GM12892 (cell line): ENCODE data around the gene CCDC127. TPM values are rescaled to one million over a fixed set of nuclear protein-coding genes. Genes with fewer than 3 reads are reported as not detected.
"Not testable (repeated sequence)": the region's sequence is repeated elsewhere in the genome, so short reads cannot be mapped to it uniquely, and the experiment has no call there.

Experiments used
- DNase-seq: peaks from one replicate; pipeline ENCODE4 v3.0.0; 2011; ENCODE audit not compliant: insufficient read length
- FAIRE-seq: peaks from 2 replicates; lab custom pipeline; 2011; peaks lifted over from hg19 to GRCh38; lab: Jason Lieb, UNC
- POLR2A ChIP-seq: IDR thresholded peaks from 2 replicates; pipeline ENCODE4 v1.6.1; 2011; ENCODE audit warnings: low read depth, low read length, control low read depth
- POLR2AphosphoS5 ChIP-seq: IDR thresholded peaks from 2 replicates; pipeline ENCODE4 v1.6.1; 2011; ENCODE audit warnings: low read depth, low read length, control low read depth
- TAF1 ChIP-seq: IDR thresholded peaks from 2 replicates; pipeline ENCODE4 v1.6.1; 2011; ENCODE audit warnings: low read depth, mild to moderate bottlenecking, control low read depth, low read length, borderline replicate concordance
- polyA plus RNA-seq: library from polyadenylated mRNA; unstranded; fragments of >200 nt; gene quantifications from one replicate; pipeline ENCODE4 v1.2.1, GENCODE V29; 2012; ENCODE audit warnings: missing spikeins, inconsistent platforms; ENCODE audit not compliant: missing spikeins

Gene CCDC127
- 2.9 TPM for polyA plus RNA-seq

DNA sequence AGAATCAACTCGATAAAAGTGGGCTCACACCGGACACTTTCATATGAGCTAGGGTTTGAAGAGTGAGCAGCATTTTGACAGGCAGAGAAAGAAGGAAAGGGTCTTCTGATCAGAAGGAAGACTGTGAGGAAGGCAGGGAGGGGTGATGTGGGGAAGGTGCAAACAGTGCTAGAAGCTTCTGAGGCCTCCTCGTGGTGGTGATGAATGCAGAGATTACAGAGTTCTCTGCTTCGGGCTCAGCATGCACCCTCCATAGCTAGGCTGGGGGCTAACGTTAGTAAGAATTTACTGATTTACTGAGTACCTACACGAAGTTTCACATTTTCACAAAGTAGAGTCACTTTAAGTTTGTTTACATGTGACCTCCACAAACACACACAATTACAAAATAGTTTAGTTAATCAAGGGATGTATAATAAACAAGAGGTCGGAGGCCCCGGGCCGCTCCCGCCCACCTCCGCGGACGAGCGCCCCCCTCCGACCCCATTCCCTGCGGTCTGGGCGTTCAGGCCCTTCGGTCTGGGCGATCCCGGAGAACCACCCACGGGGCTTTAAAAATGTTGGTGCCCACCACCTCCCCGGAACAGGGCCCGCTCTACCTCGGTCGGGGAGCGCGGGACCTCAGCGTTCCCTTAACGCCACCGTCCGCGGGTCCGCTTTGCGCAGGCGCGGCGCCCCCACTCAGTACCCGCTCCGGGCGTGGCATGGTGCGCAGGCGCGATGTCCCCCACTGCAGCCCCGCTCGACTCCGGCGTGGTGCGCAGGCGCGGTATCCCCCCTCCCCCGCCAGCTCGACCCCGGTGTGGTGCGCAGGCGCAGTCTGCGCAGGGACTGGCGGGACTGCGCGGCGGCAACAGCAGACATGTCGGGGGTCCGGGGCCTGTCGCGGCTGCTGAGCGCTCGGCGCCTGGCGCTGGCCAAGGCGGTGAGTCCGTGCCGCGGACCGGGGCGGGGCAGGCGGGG is at the start of gene CCDC127, which contains the start of gene SDHA:
Gene CCDC127, minus strand, starts transcription at position 660 of the 963 bp plus-strand sequence. CDS start 1,304 bp downstream, outside the sequence.
Gene SDHA, plus strand, starts transcription at position 827 of the 963 bp plus-strand sequence. Its CDS starts 36 bp downstream, at position 863.
- TF ChIP-seq TAF1 (peak; percentile 10; the same call in 1 of the 2 replicates), POLR2AphosphoS5 (0 out of 2 replicates have a peak, but pooled peaks have one; percentile 54), POLR2A (peak; percentile 71; the same call in 1 of the 2 replicates)
- DNase-seq (peak; percentile 100), FAIRE-seq (peak; percentile 96)

- FAIRE-seq (no peak), DNase-seq (no peak)
- no peak for TF ChIP-seq POLR2A
- no peak for TF ChIP-seq POLR2AphosphoS5
- no peak for TF ChIP-seq TAF1
Observed at GRCh38 chr5:267716-268115, 49.8 kb upstream of the CCDC127 start.

- DNase-seq, FAIRE-seq: not testable (repeated sequence)
Observed at GRCh38 chr5:266311-267026, 48.5 kb upstream of the CCDC127 start.

DNA sequence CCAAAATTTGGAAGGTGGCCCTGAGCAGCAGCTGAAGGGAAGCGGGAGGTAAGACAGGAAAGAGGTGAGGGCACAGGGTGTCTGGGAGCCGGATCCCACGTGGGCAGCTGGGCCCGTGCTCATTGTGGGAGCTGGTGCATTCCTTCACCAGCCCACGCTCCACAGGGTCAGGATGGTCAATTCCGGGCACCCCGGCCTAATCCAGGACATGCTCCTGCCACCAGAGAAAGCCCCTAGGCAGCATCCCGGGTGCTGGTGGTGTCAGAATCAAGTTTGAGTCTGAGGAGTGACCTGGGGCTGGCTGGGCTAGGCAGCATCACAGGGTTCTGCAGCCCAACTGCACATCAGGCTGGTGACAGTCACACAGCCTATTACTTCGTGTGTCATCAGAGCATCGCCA is 46.4 kb upstream of the CCDC127 start:
- TF ChIP-seq POLR2AphosphoS5 (no peak), TAF1 (no peak), POLR2A (no peak)
- DNase-seq (no peak), FAIRE-seq (no peak)

DNA sequence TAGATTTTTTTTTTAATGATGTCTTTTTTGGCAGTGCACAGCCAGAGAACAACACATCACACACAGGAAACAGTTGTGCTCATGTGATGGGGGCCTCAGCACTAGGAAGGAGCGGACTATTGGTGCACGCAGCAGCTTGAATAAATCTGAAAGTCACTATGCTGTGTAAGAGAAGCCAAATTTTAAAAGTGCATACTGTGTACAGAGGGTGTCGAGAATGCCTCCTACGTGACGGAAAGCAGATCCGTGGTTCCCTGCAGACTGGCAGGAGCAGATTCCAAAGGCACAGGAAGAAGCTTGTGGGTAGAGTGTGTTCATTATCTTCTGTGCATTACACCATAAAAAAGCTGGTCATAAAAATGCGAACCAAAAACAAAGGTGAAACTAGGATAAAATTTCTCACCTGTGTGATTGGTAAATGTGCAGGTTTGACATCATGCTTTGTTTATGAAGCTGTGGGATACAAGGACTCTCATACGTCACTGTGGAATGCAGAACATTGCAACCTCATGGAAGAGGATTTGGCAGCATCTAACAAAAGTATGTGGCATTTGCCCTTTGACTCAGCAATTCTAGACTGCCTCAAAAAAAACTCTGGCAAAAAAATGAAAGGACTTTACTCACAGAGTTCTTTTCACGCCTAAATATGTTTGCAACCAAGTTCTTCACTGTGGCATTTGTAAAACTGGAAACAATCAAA is 45.5 kb upstream of the CCDC127 start:
- DNase-seq, FAIRE-seq: not testable (repeated sequence)

DNA sequence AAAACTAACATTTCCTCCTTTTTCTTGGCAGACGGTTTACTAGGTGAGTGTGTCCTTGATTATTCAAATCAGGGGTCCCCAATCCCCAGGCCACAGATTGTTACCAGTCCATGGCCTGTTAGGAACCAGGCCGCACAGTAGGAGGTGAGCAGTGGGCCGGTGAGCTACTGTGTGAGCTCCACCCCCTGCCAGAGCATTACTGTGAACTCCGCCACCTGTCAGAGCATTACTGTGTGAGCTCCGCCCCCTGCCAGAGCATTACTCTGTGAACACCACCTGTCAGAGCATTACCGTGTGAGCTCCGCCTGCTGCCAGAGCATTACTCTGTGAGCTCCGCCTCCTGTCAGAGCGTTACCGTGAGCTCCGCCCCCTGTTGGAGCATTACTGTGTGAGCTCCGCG is 39.2 kb upstream of the CCDC127 start:
- DNase-seq (no peak), FAIRE-seq (no peak)
- no peak for TF ChIP-seq POLR2A
- no peak for TF ChIP-seq POLR2AphosphoS5
- TF ChIP-seq TAF1, result no peak

DNA sequence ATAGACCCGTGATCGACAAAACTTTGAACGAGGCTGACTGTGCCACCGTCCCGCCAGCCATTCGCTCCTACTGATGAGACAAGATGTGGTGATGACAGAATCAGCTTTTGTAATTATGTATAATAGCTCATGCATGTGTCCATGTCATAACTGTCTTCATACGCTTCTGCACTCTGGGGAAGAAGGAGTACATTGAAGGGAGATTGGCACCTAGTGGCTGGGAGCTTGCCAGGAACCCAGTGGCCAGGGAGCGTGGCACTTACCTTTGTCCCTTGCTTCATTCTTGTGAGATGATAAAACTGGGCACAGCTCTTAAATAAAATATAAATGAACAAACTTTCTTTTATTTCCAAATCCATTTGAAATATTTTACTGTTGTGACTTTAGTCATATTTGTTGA is 38.4 kb upstream of the CCDC127 start:
- FAIRE-seq, DNase-seq: not testable (repeated sequence)

DNA sequence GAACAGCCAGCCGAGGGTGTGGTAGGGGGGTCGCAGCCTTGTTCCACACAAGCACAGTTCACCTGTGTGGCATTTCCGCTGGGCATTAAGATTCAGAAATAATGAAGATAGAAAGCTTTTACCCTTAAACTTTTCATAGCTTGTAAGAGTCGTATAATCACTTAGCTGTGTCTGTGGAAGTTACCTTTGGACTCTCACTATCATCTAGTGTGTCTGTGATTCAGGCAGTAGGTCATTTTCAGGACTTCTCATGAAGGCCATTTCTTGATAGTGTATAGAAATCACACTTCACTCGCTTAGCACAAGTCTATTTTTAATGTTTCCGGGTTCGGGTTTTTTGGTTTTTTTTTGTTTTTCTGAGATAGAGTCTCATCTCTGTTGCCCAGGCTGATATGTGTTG is 37.2 kb upstream of the CCDC127 start:
- not testable (repeated sequence) for FAIRE-seq, DNase-seq

DNA sequence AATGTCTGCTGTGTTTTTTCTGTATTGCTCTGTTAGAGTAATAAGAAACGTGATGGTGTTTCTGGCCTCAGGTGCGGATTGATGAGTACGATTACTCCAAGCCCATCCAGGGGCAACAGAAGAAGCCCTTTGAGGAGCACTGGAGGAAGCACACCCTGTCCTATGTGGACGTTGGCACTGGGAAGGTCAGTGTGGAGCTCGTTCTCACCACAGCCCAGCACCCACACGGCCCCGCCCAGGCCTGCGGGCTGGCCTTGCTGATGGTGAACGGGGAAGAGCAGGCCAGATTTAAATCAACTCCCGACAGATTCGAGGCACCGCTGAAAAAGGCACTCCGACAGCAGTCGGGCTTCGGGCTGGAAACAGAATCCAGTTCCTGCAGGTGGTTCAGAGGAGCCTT is 36.4 kb upstream of the CCDC127 start:
- not testable (repeated sequence) for FAIRE-seq, DNase-seq

- no peak for FAIRE-seq
- no peak for TF ChIP-seq POLR2AphosphoS5
- TF ChIP-seq TAF1, result no peak
- TF ChIP-seq POLR2A, result no peak
- no peak for DNase-seq
Observed at GRCh38 chr5:252546-252945, 34.6 kb upstream of the CCDC127 start.

GRCh38 chr5:251975-252374 is 34.0 kb upstream of the CCDC127 start:
- not testable (repeated sequence) for DNase-seq, FAIRE-seq

GRCh38 chr5:251538-251937 is 33.6 kb upstream of the CCDC127 start:
- not testable (repeated sequence) for DNase-seq, FAIRE-seq

DNA sequence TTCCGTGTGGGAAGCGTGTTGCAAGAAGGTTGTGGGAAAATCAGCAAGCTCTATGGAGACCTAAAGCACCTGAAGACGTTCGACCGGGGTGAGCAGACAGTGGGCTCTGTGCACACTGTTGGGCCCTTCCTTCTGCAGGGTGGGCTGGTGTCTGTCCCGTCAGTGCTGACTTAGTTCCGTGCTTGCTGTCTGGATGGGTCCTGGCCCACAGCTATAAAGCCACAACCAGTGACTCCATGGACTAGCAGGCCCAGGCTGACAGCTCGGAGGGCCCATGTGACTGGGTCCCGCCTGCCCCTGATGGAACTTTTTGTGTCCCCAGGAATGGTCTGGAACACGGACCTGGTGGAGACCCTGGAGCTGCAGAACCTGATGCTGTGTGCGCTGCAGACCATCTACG is 33.1 kb upstream of the CCDC127 start:
- not testable (repeated sequence) for FAIRE-seq, DNase-seq

DNA sequence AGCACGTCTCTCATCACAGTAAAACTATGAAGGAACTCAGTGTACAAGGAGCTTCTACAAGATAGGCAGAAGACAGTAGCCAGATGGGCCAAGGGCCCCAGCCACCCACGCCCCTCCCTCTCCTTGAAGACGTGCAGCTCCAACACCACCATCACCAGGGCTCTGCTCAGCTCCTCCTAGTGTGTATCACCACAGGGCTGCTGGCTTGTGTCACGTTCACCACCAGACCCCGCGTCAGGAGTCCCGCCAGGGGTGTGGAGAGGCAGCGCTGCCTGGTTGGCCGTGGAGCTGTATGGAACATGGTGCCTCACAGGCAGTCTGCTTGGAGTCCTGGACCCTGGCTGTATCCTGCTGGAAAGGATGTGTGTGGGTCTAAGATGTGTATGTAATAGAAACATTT is 32.4 kb upstream of the CCDC127 start:
- not testable (repeated sequence) for DNase-seq, FAIRE-seq

DNA sequence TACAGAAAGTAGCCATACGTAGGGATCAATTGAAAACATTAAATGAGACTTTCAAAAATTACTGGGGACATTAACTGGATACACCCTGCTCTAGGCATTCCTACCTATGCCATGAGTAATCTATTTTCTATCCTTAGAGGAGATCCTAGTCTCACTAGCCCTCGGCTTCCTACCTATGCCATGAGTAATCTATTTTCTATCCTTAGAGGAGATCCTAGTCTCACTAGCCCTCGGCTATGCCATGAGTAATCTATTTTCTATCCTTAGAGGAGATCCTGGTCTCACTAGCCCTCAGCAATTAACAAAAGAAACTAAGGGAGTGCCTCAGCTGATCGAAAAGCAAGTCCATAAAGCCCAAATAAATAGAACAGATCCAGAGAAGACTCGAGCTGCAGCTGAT is 27.8 kb upstream of the CCDC127 start:
- DNase-seq, FAIRE-seq: not testable (repeated sequence)

DNA sequence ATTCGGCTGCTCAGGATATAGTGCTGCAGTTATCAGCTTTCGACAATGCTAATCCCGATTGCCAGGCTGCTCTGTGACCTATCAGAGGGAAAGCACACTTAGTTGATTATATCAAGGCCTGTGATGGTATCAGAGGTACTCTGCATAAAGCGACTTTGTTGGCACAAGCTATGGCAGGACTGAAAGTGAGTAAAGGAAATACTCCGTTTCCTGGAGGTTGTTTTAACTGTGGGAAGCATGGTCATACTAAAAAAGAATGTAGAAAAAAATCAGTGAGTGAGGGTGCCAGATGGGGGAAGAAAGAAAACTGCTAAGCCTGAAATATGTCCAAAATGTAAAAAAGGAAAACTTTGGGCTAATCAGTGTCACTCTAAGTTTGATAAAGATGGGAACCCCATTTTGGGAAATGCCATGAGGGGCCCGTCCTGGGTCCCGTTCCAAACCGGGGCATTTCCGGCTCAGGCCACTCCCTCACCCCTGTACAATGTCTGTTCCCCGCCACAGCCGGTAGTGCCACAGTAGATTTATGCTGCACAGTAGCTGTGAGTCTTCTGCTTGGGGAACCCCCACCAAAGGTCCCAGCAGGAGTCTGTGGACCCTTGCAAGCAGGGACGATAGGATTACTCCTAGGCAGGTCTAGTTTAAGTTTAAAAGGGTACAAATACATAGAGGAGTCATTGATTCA is 25.9 kb upstream of the CCDC127 start:
- FAIRE-seq, DNase-seq: not testable (repeated sequence)

- FAIRE-seq, DNase-seq: not testable (repeated sequence)
Observed at GRCh38 chr5:241045-241669, 23.2 kb upstream of the CCDC127 start.
